D721Med (cell line): ENCODE data around the gene SUPT4H1.

Experiments used
- DNase-seq: peaks from one replicate; pipeline ENCODE4 v3.0.0; 2011; ENCODE audit warnings: low spot score; ENCODE audit not compliant: insufficient read length
- FAIRE-seq: peaks from 2 replicates; lab custom pipeline; 2011; peaks lifted over from hg19 to GRCh38; lab: Jason Lieb, UNC
- CTCF ChIP-seq: IDR thresholded peaks from 2 replicates; pipeline ENCODE4 v1.5.1; 2012; ENCODE audit warnings: mild to moderate bottlenecking, control low read depth; ENCODE audit not compliant: insufficient read depth; ENCODE audit errors: missing control alignments

Gene SUPT4H1

GRCh38 chr17:58310511-58311428, 41.2 kb downstream of the SUPT4H1 start:
- DNase-seq (peak; percentile 21), FAIRE-seq (no peak)
- no peak for TF ChIP-seq CTCF

GRCh38 chr17:58309918-58310259, 42.1 kb downstream of the SUPT4H1 start:
- DNase-seq (no peak), FAIRE-seq (no peak)
- TF ChIP-seq CTCF: no peak

GRCh38 chr17:58308985-58309917, 42.8 kb downstream of the SUPT4H1 start:
- no peak for TF ChIP-seq CTCF
- FAIRE-seq (no peak), DNase-seq (peak; percentile 16)

- FAIRE-seq (no peak), DNase-seq (peak; percentile 29)
- TF ChIP-seq CTCF: peak; percentile 42
Observed at GRCh38 chr17:58308173-58308984, 43.6 kb downstream of the SUPT4H1 start.

DNA sequence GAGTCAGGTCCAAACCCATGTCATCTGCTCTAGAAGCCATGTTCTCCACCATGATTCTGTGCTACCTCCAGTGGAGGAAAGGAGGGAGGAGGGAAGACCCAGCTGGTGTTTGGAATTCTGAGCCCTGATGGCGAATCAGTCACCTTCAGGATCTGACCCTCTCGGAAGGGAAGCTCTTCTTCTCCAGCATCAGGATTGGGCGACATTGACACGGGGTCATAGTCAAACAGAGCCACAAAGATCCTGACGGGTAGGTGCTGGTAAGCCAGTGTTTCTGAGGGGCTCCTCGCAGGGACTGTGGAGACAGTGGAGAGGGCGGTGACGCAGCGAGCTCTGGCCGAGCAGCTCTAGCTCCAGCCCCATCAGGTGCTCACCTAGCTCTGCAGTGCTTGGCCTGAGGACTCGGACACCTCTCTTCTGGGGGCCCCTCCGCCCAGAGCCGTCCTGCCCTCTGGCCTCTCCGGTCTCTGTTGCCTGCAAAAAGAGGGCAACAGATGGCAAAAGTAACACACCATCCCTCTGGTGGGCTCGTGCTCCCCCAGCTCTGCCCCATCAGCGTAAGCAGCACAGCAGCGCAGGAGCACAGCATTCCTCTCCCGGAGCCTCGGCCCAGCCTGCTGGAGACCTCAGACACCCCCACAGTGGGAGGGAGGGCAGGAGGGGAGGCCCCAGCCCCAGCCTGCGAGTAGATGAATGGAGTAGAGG, 44.4 kb downstream of the SUPT4H1 start:
- TF ChIP-seq CTCF: no peak
- FAIRE-seq (no peak), DNase-seq (peak; percentile 11)

- FAIRE-seq (no peak), DNase-seq (no peak)
Observed at GRCh38 chr17:58306131-58306951, 45.7 kb downstream of the SUPT4H1 start.

More at GRCh38 chr17:58306131-58306951, 45.7 kb downstream of the SUPT4H1 start:
- TF ChIP-seq CTCF: no peak
